Right atrium auricular region (tissue), 2 donors: ENCODE data around the gene SPDEF. TPM values are rescaled to one million over a fixed set of nuclear protein-coding genes. Genes with fewer than 3 reads are reported as not detected.

ENCODE experiments used
- DNase-seq: peaks from one replicate; pipeline ENCODE4 v3.0.0-alpha.2; 2019; ENCODE audit warnings: low spot score
- H3K27ac ChIP-seq, 2 donors: fragments of 200-600 bp; sonication (generic); 1 replicate in 1 of 2; 2 replicates in 1 of 2; pipeline ENCODE4 v1.5.1; 2016 to 2019
- H3K27me3 ChIP-seq, 2 donors: fragments of 200-600 bp; sonication (generic); one replicate each; pipeline versions ENCODE4 v1.5.1 to v1.6.0; 2017 to 2019
- H3K36me3 ChIP-seq: fragments of 200-600 bp; sonication (generic); one replicate; pipeline ENCODE4 v1.5.1; 2016
- H3K4me1 ChIP-seq, 2 donors: fragments of 200-600 bp; sonication (generic); one replicate each; pipeline versions ENCODE4 v1.5.1 to v1.6.0; 2017 to 2019
- H3K4me3 ChIP-seq, 2 donors: fragments of 200-600 bp; sonication (generic); 1 replicate in 1 of 2; 2 replicates in 1 of 2; pipeline ENCODE4 v1.5.1; 2017 to 2019; ENCODE audit warnings: mild to moderate bottlenecking in 1 of 2, moderate library complexity in 1 of 2
- H3K9me3 ChIP-seq, 2 donors: fragments of 200-600 bp; sonication (generic); one replicate each; pipeline ENCODE4 v1.5.1; 2019
- CTCF ChIP-seq, 2 donors: fragments of 200-600 bp; sonication (generic); IDR thresholded peaks; one replicate each; pipeline ENCODE4 v1.5.1; 2019; ENCODE audit warnings: antibody characterized with exemption in 2 of 2
- total RNA-seq, 2 donors: library from RNA; depleted of rRNA; stranded (reverse); fragments of >200 nt; gene quantifications; one replicate each; pipeline ENCODE4 v1.1.0, GENCODE V29; 2016

Gene SPDEF
- total RNA-seq, 2 donors from 2014 or later, result 0.22 to 0.31 TPM

- peak overlapping the region in 1 of 2 donors; percentile 33 for H3K27ac ChIP-seq
- H3K36me3 ChIP-seq, result peaks cover 8% of the 10 kb centered on the region
- no peak for TF ChIP-seq CTCF (IDR thresholded peaks at IDR 0.05)
- no peak for DNase-seq
- H3K27me3 ChIP-seq, result no peaks in the 10 kb centered on the region
- no peaks in the 10 kb centered on the region for H3K9me3 ChIP-seq
- H3K4me1 ChIP-seq, result peaks cover 0 to 58% of the 10 kb centered on the region in 2 donors
- H3K4me3 ChIP-seq, result no peak overlapping the region
These were observed 37.6 kb upstream of the SPDEF start for GRCh38 chr6:34593701-34594100.

DNA sequence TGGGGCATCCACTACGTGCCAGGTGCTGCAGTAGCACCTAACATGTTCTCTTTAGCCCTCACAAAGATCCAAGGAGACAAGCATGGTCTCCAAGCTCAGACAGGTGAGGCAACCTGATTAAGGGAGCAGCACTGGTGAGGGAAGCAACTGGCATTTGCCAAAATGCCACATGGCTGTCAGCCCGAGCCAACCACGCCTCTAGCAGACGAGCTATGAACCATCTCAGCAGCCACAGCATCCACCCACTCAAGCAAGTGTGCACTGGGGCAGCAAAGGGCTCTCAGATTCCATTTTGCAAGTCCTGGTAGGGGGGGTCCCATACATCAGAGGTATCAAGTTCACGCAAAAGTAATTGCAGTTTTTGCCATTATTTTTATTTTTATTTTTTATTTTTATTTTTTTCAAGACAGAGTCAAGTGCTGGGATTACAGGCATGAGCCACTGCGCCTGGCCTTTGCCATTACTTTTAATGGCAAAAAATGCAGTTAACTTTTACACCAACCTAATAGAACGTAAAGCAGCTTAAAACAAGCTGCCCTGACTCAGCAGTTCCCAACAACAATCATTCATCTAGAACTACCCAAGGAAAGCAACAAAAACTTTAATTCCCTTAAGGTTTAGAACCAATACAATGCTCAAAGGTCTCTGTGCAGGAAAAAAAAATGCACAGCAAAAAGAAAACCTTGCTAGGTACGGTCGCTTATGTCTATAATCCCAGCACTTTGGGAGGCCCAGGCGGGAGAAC is 36.3 kb upstream of the SPDEF start:
- Histone ChIP-seq H3K27ac (peak overlapping the region in 1 of 2 donors; percentile 33), H3K36me3 (peaks cover 20% of the 10 kb centered on the region), H3K4me1 (peaks cover 0 to 45% of the 10 kb centered on the region in 2 donors), H3K9me3 (no peaks in the 10 kb centered on the region), H3K27me3 (no peaks in the 10 kb centered on the region), H3K4me3 (no peak overlapping the region)
- no peak for TF ChIP-seq CTCF (IDR thresholded peaks at IDR 0.05)
- no peak for DNase-seq

GRCh38 chr6:34589691-34590090 is 33.6 kb upstream of the SPDEF start:
- TF ChIP-seq CTCF (IDR thresholded peaks at IDR 0.05), result no peak
- no peak for DNase-seq
- no peak overlapping the region for H3K27ac ChIP-seq
- peaks cover 20% of the 10 kb centered on the region for H3K36me3 ChIP-seq
- no peak overlapping the region for H3K4me3 ChIP-seq
- H3K9me3 ChIP-seq, result no peaks in the 10 kb centered on the region
- no peaks in the 10 kb centered on the region for H3K27me3 ChIP-seq
- peaks cover 0 to 61% of the 10 kb centered on the region in 2 donors for H3K4me1 ChIP-seq

DNA sequence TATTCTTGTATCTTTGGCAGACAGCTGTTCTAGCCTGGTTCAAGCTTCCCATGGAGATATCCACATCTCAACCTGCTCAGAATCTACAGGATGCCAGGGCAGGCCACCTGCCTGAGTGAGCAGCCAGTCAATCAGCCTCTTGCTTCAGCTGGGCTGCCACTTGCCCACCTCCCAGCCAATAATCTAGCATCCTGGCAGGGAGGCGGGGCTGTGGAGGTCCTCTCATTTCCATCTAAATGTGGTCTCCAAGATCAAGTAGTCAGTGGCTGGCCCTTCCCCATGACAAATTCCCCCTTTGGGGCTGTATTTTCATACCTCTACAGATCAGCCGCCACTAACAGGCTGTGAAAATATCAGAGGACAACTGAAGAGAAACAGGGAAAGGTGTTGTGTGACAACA is 33.0 kb upstream of the SPDEF start:
- Histone ChIP-seq H3K27ac (no peak overlapping the region), H3K36me3 (peaks cover 20% of the 10 kb centered on the region), H3K27me3 (no peaks in the 10 kb centered on the region), H3K9me3 (no peaks in the 10 kb centered on the region), H3K4me1 (peaks cover 0 to 58% of the 10 kb centered on the region in 2 donors), H3K4me3 (no peak overlapping the region)
- no peak for TF ChIP-seq CTCF (IDR thresholded peaks at IDR 0.05)
- DNase-seq, result no peak

DNA sequence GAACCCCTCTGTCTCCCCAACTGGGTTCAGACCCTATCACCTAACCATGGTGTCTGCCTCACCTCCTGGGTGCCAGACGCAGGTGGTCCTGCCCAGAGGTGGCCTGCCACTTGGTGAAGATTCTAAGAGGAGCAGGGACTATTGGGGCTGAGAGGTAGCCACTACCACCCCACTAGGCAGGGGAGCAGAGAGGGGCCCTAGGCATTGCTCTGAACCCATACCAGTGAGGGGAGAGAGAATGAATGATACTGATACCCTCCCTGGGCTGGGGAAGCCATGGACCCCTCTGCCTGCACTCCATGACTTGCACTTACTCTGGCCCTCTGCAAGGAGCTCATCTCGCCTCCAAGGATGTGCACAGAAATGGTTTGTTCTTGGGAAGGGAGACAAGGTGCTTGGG is 31.7 kb upstream of the SPDEF start:
- Histone ChIP-seq H3K4me1 (peaks cover 0 to 46% of the 10 kb centered on the region in 2 donors), H3K27ac (no peak overlapping the region), H3K4me3 (no peak overlapping the region), H3K27me3 (no peaks in the 10 kb centered on the region), H3K36me3 (peaks cover 20% of the 10 kb centered on the region), H3K9me3 (no peaks in the 10 kb centered on the region)
- TF ChIP-seq CTCF (IDR thresholded peaks at IDR 0.05), result no peak
- no peak for DNase-seq

DNA sequence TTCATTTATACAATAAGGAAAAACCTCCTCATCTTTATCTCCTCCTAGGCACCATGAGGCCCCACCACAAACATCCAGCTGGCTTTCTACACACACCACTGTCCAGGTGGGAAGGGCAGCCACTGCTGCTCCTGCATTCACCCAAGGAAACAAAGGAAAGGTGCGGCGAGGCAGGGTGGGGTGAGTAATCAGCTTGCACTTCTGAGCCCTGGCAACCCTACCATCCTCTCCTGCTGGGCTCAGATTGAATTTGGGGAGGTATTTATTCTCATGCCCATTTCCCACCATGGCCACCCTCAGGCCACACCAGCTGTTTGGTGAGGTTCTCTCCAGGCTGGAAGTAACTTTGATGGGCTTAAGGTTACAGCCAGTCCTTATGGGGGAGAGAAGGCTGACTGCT is 31.2 kb upstream of the SPDEF start:
- Histone ChIP-seq H3K36me3 (peaks cover 20% of the 10 kb centered on the region), H3K27ac (no peak overlapping the region), H3K9me3 (no peaks in the 10 kb centered on the region), H3K4me3 (no peak overlapping the region), H3K27me3 (no peaks in the 10 kb centered on the region), H3K4me1 (peaks cover 0 to 41% of the 10 kb centered on the region in 2 donors)
- no peak for DNase-seq
- TF ChIP-seq CTCF (IDR thresholded peaks at IDR 0.05), result no peak
